Mesendoderm (in vitro differentiated cells): ENCODE data around the gene PPIH.
"Not testable (repeated sequence)": the region's sequence is repeated elsewhere in the genome, so short reads cannot be mapped to it uniquely, and the experiment has no call there.

Experiments used
- DNase-seq: peaks from one replicate; pipeline ENCODE4 v3.0.0; 2013
- H2AK5ac ChIP-seq: 2 replicates; pipeline ENCODE4 v1.6.1; 2013; ENCODE audit warnings: low read length, inconsistent platforms
- H2BK120ac ChIP-seq: 2 replicates; pipeline ENCODE4 v1.6.1; 2013; ENCODE audit warnings: low read depth, mild to moderate bottlenecking, low read length, moderate library complexity, mixed read lengths
- H2BK15ac ChIP-seq: replicated peaks from 2 replicates; pipeline ENCODE4 v1.6.1; 2013; ENCODE audit warnings: low read depth, mild to moderate bottlenecking, moderate library complexity
- H2BK5ac ChIP-seq: 2 replicates; pipeline ENCODE4 v1.6.1; 2013; ENCODE audit warnings: low read length, inconsistent platforms
- H3K18ac ChIP-seq: 2 replicates; pipeline ENCODE4 v1.6.1; 2013; ENCODE audit warnings: mild to moderate bottlenecking, low read length, mixed read lengths
- H3K23ac ChIP-seq: one replicate; pipeline ENCODE4 v1.6.1; 2013; ENCODE audit warnings: low read length
- H3K27ac ChIP-seq: 2 replicates; pipeline ENCODE4 v1.5.1; 2013; ENCODE audit warnings: low read depth, mild to moderate bottlenecking, inconsistent platforms, low read length, moderate library complexity
- H3K27me3 ChIP-seq: 2 replicates; pipeline ENCODE4 v1.6.1; 2013; ENCODE audit warnings: low read length, control low read depth, mild to moderate bottlenecking, inconsistent platforms; ENCODE audit not compliant: insufficient read depth, poor library complexity
- H3K36me3 ChIP-seq: 2 replicates; pipeline ENCODE4 v1.6.1; 2013; ENCODE audit warnings: low read length, inconsistent platforms; ENCODE audit not compliant: control insufficient read depth, insufficient read depth
- H3K4ac ChIP-seq: one replicate; pipeline ENCODE4 v1.6.1; 2013; ENCODE audit warnings: low read depth, mild to moderate bottlenecking, low read length, moderate library complexity
- H3K4me1 ChIP-seq: 2 replicates; pipeline ENCODE4 v1.6.1; 2013; ENCODE audit warnings: low read depth, low read length, inconsistent platforms; ENCODE audit not compliant: control insufficient read depth
- H3K4me2 ChIP-seq: 2 replicates; pipeline ENCODE4 v1.6.1; 2013; ENCODE audit warnings: low read length
- H3K4me3 ChIP-seq: 2 replicates; pipeline ENCODE4 v1.5.1; 2013; ENCODE audit warnings: mild to moderate bottlenecking, low read length
- H3K56ac ChIP-seq: one replicate; pipeline ENCODE4 v1.6.1; 2013; ENCODE audit warnings: low read length
- H3K79me1 ChIP-seq: 2 replicates; pipeline ENCODE4 v1.6.1; 2013; ENCODE audit warnings: low read length, inconsistent platforms
- H3K79me2 ChIP-seq: 2 replicates; pipeline ENCODE4 v1.6.1; 2013; ENCODE audit warnings: mild to moderate bottlenecking, low read length; ENCODE audit not compliant: control insufficient read depth, insufficient read depth
- H3K9ac ChIP-seq: 2 replicates; pipeline ENCODE4 v1.6.1; 2013; ENCODE audit warnings: low read length, inconsistent platforms
- H4K5ac ChIP-seq: one replicate; pipeline ENCODE4 v1.6.1; 2013; ENCODE audit warnings: low read length
- H4K8ac ChIP-seq: one replicate; pipeline ENCODE4 v1.6.1; 2013; ENCODE audit warnings: low read depth, mild to moderate bottlenecking, control low read depth, low read length, moderate library complexity
- WGBS: extraction: QIAGEN DNeasy Blood & Tissue Kit; methylation state at CpG from one replicate; pipeline ENCODE4 v1.1.7; 2013; ENCODE audit warnings: low lambda C conversion rate, missing lambda C conversion rate; ENCODE audit not compliant: insufficient coverage; ENCODE audit errors: extremely low coverage; 5-methylcytosine and 5-hydroxymethylcytosine counted together

Gene PPIH

DNA sequence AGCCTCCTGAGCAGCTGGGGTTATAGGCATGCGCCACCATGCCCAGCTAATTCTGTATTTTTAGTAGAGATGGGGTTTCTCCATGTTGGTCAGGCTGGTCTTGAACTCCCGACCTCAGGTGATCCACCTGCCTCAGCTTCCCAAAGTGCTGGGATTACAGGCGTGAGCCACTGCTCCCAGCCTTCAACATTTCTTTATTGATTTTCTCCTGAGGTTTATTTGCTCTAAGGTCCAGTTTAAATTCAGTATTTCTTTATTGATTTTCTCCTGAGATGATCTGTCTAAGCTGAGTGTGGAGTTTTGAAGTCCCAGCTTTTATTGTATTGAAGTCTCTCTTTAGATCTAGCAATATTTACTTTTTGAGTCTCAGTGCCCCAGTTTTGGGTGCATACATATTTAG is 54.6 kb downstream of the PPIH start:
- not testable (repeated sequence) for H3K27me3 ChIP-seq, H3K18ac ChIP-seq, H3K4ac ChIP-seq, H3K79me1 ChIP-seq, H2AK5ac ChIP-seq, H4K8ac ChIP-seq, DNase-seq, H3K56ac ChIP-seq, H2BK120ac ChIP-seq, H2BK5ac ChIP-seq, H3K9ac ChIP-seq, H3K4me2 ChIP-seq, H3K36me3 ChIP-seq, H3K4me1 ChIP-seq, H4K5ac ChIP-seq, H3K27ac ChIP-seq, H2BK15ac ChIP-seq, H3K23ac ChIP-seq, H3K79me2 ChIP-seq, H3K4me3 ChIP-seq
- no CpG with 5 or more reads among the region's 3 CpGs for WGBS

DNA sequence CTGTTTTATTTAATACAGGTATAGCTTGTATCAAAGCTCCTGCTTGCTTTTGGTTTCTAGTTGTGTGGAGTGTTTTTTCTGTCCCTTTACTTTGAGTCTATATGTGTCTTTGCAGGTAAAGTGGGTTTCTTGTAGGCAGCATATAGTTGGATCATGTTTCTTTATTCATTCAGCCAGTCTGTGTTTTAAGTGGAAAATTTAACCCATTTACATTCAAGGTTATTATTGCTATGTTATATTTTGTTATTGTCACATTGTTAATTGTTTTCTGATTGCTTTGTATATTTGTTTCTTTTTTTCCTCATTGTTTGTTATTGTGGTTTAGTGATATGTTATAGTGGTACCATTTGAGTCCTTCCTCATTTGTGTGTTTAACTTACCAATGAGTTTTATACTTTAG is 55.1 kb downstream of the PPIH start:
- no peak overlapping the region for H2BK5ac ChIP-seq
- no peak overlapping the region for H3K4me2 ChIP-seq
- H3K9ac ChIP-seq = no peak overlapping the region
- H3K4me1 ChIP-seq = no peaks in the 10 kb centered on the region
- H2AK5ac ChIP-seq = no peak overlapping the region
- no peak overlapping the region for H2BK15ac ChIP-seq
- H3K36me3 ChIP-seq = no peaks in the 10 kb centered on the region
- H3K23ac ChIP-seq = no peak overlapping the region
- H3K27me3 ChIP-seq = no peaks in the 10 kb centered on the region
- H3K4me3 ChIP-seq = no peak overlapping the region
- no peak for DNase-seq
- H3K18ac ChIP-seq = no peak overlapping the region
- H3K79me1 ChIP-seq = peaks cover 3% of the 10 kb centered on the region
- H3K27ac ChIP-seq = no peak overlapping the region
- no peak overlapping the region for H4K5ac ChIP-seq
- no peak overlapping the region for H3K56ac ChIP-seq
- H2BK120ac ChIP-seq = no peak overlapping the region
- no peak overlapping the region for H3K4ac ChIP-seq
- no peak overlapping the region for H4K8ac ChIP-seq
- H3K79me2 ChIP-seq = peaks cover 2% of the 10 kb centered on the region

DNA sequence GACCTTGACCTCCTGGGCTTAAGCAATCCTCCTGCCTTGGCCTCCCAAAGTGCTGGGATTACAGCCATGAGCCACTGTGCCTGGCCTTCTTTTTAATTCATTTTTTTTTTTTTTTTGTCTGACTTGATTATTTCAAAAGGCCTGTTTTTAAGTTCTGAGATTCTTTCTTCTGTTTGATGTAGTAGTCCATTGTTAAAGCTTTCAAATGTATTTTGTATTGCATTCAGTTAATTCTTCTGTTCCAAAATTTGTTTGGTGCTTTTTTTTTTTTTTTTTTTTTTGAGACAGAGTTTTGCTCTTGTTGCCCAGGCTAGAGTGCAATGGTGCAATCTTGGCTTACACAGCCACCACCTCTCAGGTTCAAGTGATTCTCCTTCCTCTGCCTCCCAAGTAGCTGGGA is 56.2 kb downstream of the PPIH start:
- H3K4me1 ChIP-seq, H3K4ac ChIP-seq, H2AK5ac ChIP-seq, H3K79me2 ChIP-seq, H3K4me2 ChIP-seq, H3K36me3 ChIP-seq, H3K27me3 ChIP-seq, H2BK120ac ChIP-seq, H3K9ac ChIP-seq, H3K23ac ChIP-seq, H3K27ac ChIP-seq, H2BK15ac ChIP-seq, H3K79me1 ChIP-seq, H3K56ac ChIP-seq, H4K5ac ChIP-seq, H2BK5ac ChIP-seq, DNase-seq, H3K4me3 ChIP-seq, H3K18ac ChIP-seq, H4K8ac ChIP-seq: not testable (repeated sequence)

DNA sequence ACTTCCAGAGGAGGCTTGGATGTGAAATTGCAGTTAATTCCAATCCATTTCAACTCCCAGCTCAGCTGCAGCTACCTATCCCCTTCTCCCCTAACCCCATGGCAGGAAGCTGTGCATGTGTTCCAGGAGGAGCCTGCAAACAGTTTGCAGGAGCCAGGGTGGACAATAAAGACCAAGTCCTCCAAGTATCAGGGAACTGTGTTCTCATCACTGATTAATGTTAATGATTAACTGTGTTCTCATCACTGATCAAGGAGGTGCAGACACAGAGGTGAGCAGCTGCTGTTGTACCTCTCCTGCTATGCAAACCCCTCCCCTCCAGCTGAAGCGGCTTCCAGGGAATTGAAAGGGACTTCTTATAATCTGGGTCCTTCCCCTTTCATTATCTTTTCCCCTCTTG is 62.6 kb downstream of the PPIH start:
- DNase-seq = no peak
- H3K23ac ChIP-seq = no peak overlapping the region
- no peak overlapping the region for H3K56ac ChIP-seq
- H2BK120ac ChIP-seq = no peak overlapping the region
- H3K27me3 ChIP-seq = no peaks in the 10 kb centered on the region
- H2AK5ac ChIP-seq = no peak overlapping the region
- no peaks in the 10 kb centered on the region for H3K79me2 ChIP-seq
- H3K4me1 ChIP-seq = no peaks in the 10 kb centered on the region
- no peak overlapping the region for H3K27ac ChIP-seq
- WGBS = no CpG with 5 or more reads among the region's 1 CpG
- H3K4me3 ChIP-seq = no peak overlapping the region
- no peak overlapping the region for H3K18ac ChIP-seq
- no peaks in the 10 kb centered on the region for H3K36me3 ChIP-seq
- H3K4ac ChIP-seq = no peak overlapping the region
- no peak overlapping the region for H2BK5ac ChIP-seq
- no peak overlapping the region for H3K4me2 ChIP-seq
- no peak overlapping the region for H4K8ac ChIP-seq
- no peak overlapping the region for H4K5ac ChIP-seq
- no peak overlapping the region for H3K9ac ChIP-seq
- peaks cover 1% of the 10 kb centered on the region for H3K79me1 ChIP-seq
- no peak overlapping the region for H2BK15ac ChIP-seq

DNA sequence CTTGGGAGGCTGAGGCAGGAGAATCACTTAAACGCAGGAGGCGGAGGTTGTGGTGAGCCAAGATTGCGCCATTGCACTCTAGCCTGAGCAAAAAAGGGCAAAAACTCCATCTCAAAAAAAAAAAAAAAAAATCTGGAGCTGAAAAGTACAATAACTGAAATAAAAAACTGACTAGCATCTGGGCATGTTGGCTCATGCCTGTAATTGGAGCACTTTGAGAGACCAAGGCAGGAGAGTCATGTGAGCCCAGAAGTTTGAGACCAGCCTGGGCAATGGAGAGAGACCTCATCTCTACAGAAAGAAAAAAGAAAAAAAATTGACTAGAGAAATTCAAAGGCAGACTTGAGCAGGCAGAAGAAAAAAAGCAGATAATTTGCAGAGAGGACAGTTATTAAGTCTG is 63.7 kb downstream of the PPIH start:
- Histone ChIP-seq H3K18ac (no peak overlapping the region), H2AK5ac (no peak overlapping the region), H3K79me2 (no peaks in the 10 kb centered on the region), H3K27me3 (no peaks in the 10 kb centered on the region), H4K8ac (no peak overlapping the region), H3K4me2 (no peak overlapping the region), H3K4me1 (no peaks in the 10 kb centered on the region), H2BK15ac (no peak overlapping the region), H3K56ac (no peak overlapping the region), H3K9ac (no peak overlapping the region), H4K5ac (no peak overlapping the region), H2BK5ac (no peak overlapping the region), H2BK120ac (no peak overlapping the region), H3K4ac (no peak overlapping the region), H3K4me3 (no peak overlapping the region), H3K79me1 (no peaks in the 10 kb centered on the region), H3K27ac (no peak overlapping the region), H3K23ac (no peak overlapping the region), H3K36me3 (no peaks in the 10 kb centered on the region)
- no peak for DNase-seq
- WGBS = no CpG with 5 or more reads among the region's 3 CpGs

DNA sequence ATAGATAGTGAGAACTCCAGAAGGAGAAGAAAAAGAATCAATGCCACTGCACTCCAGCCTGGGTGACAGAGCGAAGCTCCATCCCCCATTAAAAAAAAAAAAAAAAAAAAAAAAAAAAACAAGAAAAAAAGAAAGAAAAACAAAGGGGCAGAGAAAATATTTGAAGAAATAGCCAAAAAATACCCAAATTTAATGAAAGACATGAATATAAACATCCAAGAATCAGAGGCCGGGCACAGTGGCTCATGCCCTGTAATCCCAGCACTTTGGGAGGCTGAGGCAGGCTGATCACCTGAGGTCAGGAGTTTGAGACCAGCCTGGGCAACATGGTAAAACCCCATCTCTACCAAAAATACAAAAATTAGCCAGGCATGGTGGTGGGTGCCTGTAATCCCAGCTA is 64.2 kb downstream of the PPIH start:
- H4K8ac ChIP-seq, H2BK15ac ChIP-seq, H2AK5ac ChIP-seq, H3K23ac ChIP-seq, H3K79me2 ChIP-seq, H3K56ac ChIP-seq, H3K27me3 ChIP-seq, H3K18ac ChIP-seq, H3K4me1 ChIP-seq, H3K27ac ChIP-seq, H3K79me1 ChIP-seq, DNase-seq, H3K4me2 ChIP-seq, H3K9ac ChIP-seq, H3K36me3 ChIP-seq, H3K4me3 ChIP-seq, H4K5ac ChIP-seq, H3K4ac ChIP-seq, H2BK120ac ChIP-seq, H2BK5ac ChIP-seq: not testable (repeated sequence)
- WGBS = no CpG with 5 or more reads among the region's 2 CpGs
